SIG-M5 (cell line): Measurements from ENCODE around the gene DDX20.
"Not testable (repeated sequence)": the region's sequence is repeated elsewhere in the genome, so short reads cannot be mapped to it uniquely, and the experiment has no call there.

Source experiments
- DNase-seq: peaks from one replicate; lab custom pipeline; 2025; lab: John Stamatoyannopoulos, UW

The DDX20 gene

DNA sequence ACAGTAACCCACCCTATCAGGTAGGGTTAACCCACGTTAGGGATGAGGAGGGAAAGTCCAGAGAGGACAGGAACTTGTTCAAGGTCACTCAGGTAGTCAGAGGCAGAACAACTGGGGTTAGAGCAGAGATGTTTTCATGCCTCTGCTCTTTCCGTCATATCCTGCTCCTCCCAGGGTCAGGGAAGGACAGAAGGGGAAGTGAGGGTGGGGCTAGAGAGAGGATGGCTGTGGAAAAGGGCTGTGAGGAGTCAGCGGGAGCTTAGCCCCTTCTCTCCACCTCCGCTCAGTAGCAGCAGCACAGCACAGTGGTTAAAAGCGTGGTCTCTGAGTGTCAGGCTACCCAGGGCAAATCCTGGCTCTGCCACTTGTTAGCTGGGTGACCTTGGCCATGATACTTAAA, 36.5 kb downstream of the DDX20 start:
- no peak for DNase-seq

DNA sequence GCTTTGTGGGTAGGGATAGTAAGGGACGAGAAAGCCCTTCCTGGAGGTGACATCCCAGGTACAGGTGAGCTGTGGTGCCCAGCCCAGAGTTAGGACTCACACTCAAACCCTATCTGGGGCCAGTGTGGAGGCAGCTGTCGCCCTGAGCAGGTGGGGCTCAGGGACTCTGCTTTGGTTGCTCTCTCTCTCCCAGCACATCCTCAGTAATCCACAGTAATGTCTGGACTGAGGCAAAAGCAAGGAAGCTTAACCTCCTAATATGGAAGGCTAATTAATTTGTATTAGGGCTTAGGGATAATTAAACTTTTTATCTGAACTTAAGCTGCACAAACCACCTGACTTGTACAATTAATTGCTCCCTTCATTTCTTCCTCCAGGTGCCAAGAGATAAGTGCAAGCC, 38.2 kb downstream of the DDX20 start:
- DNase-seq, result no peak

DNA sequence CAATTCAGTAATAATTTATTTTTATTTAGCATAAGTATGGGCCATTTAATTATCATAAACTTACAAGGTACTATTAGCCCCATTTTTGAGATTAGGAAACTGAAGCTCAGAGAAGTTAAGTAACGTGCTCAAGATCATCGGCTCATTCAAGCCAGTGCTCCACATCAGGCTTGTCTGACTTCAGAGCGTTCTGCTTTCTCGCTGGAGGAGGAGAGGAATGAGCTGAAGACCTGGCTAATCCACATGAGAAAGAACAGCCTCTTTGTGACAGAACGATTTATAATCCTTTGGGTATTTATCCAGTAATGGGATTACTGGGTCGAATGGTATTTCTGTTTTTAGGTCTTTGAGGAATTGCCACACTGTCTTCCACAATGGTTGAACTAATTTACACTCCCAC, 39.7 kb downstream of the DDX20 start:
- no peak for DNase-seq

DNA sequence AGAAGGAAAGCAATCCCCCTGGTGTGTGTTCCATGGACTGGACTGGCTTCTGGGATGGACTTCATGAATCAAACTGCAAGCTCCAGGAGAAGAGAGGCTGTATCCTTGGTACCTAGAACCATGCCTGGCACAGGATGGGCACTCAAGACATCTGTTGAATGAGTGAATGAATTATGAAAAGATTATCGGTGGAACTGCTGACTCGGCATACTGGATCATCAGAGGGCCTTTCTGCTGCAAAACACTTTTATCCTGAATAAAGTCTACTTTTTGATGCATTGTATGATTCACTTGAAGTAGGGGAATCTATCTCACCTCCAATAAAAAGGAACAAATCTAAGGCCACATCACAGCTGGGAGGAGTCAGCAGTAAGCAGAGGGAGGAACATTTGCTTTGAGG, 42.9 kb downstream of the DDX20 start:
- DNase-seq, result no peak

DNA sequence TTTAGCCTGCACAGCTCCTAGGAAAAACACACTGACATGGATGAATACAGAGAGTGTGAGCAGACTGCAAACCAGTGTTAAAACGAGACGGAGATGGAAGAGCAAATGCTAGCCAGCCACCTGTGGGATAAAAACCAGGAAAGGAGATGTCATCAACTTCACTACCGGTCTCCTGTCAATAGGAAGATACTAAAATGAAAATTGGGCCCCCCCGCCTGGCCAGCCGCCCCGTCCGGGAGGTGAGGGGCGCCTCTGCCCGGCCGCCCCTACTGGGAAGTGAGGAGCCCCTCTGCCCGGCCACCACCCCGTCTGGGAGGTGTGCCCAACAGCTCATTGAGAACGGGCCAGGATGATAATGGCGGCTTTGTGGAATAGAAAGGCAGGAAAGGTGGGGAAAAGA, 44.0 kb downstream of the DDX20 start:
- not testable (repeated sequence) for DNase-seq

DNA sequence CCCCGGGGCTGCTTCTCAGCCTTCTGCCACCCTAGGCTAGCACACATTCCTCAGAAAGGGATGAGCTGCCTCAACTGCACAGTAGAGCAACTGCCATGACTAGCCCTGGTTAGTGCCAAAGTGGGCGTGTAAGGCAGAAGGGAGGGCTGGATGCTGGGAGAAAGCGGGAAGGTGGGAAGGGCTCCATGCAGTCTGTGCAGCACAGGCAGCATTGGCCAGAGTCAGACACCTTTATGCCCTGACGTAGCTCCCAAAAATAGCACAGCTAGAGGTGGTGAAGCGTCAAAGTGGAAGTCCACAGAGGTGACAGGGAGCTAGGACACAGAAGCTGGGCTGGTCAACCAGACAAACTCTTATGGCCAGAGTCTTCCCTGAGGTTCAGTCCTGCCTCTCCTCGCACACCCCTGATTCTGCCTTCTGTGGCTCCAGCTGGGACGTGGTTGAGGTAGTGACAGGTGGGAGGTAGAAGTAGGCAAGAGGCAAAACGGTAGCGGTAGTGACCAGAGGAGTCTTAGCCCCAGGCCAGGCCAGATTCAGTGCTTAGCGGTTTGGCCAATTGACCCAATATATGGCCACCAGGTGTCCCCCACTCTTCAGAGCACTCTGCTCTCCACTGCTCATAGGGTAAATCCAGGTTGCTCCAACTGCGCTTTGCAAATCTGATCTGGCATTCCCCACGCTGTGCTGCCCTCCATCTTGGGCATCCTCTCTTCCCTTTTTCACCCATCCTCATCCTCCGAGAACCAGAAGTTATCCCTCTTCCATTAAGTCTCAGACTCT, 45.6 kb downstream of the DDX20 start:
- no peak for DNase-seq

DNA sequence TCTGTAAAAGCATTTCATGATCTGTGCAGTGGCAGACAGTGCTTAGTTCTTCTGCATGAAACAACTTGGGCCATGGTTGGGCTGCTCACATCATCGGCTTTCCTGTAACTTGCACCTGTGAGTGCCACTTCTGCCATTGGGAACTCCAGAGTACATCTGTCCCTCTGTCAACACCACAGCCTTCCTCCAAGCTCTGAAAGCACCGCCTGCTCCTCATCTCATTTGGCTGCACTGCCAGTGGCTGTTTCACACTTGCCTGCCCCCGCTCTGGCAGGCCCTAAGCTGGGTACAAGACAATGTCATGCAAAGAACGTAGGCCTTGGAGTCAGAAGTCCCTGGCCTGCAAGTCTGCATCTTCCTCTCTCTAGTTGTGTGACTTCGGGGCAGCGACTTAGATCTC, 46.4 kb downstream of the DDX20 start:
- no peak for DNase-seq

DNA sequence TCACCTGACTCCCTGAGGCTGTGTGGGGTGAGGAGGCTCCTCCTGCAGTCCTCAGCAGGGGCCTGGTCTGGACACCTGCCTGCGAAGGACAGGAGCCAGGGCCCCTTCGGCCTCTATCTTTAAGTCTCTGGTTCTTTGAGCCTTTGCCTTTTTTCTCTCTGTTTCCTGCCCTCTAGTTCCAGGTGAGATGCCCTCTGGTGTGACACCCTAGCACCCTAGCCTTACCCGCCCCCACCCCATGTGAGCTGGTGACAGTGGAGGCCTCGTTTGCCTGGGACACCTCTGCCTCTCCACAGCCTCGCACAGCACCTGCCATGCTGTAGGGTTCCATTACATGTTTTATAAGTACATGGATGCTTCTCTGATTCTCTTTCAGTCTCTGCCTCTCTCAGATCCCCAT, 47.3 kb downstream of the DDX20 start:
- no peak for DNase-seq

DNA sequence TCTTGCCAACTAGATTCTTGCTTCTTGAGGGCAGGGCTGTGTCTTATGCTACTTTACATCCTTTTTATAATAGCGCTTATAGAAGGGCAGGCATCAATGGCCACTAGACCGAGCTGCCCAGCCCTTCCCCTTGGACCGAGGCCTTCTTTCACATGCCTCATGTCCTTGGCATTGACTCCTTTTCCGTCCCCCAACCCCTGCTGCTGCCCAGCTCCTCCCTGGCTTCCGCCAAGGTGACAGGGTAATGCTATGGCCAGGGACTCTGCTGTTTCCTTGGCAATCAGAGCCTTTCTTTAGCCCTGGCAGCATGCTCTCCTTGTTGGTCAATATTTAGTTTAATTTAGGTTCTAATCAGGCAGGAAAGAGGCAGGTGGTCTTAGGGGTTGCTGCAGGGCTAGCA, 48.2 kb downstream of the DDX20 start:
- no peak for DNase-seq

DNA sequence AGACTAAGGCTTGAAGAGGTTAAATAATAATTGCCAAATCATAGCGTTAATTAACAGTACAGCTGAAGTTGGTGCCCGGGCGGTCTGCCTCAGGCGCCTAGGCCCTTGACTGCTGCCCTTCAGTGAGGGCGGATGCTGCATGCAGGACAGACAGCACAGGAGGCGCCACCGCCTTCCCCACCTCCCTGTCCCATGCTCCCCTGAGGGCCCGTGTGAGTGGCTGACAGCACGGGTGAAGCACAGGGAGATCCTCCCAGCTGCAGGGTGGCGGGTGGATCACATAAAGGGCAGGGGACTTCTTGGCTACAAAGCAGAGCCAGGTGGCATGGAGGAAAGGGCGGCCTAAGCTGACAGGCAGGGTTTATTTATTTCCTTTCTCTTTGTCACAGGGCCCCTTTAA, 49.1 kb downstream of the DDX20 start:
- DNase-seq, result no peak

DNA sequence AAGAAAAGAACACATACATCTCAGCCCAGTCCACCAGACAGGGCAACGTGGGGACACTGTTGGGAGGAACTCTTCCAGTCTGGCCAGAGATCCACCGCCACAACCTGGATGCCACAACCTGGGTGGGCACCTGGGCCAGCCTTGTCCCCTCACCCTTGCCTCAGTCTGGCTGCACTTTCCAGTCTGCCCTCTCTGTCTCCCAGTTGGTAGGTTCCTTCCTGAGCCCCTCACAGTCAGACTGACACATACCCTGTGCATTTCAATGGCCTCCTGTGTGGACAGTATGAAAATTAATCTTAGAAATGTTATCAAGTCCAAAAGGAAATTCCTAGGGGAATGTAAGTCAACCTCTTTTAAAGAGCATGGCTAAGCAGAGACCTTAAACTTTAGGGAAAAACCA, 49.5 kb downstream of the DDX20 start:
- no peak for DNase-seq

DNA sequence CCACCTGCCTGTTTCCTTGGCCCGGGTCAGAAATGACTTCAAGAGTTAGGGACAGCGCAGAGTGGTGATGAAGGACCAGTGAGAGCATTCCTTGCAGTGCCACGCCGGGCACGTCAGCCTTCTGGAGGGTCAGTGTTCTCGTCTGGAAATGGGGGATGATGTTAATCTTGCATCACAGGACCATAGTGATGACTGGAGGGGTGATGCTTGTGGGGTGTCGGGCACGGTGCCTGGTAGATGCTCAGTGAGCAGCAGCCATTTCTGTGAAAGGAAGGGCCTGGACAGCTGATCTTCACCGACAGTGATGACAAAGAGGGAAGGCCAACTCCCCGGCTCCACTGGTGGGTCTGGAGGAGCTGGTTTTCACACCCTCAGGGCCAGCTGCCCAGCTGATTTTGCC, 56.2 kb downstream of the DDX20 start:
- no peak for DNase-seq

DNA sequence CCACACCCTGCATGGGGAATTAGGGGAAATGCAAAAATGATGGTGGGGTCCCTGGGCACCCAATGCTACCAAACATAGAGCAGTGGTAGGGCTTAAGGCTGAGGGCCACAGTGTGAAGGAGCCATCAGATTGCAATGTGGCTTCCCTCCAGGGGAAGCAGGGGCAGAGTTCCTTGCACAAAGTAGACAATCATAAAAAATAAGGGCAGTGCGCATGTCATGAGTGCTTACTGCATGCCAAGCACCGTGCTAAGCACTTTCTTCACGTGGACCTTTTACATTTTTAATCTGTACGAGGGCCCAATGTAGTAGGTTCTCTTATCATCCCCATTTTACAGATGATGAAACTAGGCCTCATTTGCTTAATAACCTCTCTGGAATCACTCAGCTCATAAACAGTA, 56.6 kb downstream of the DDX20 start:
- DNase-seq, result no peak

DNA sequence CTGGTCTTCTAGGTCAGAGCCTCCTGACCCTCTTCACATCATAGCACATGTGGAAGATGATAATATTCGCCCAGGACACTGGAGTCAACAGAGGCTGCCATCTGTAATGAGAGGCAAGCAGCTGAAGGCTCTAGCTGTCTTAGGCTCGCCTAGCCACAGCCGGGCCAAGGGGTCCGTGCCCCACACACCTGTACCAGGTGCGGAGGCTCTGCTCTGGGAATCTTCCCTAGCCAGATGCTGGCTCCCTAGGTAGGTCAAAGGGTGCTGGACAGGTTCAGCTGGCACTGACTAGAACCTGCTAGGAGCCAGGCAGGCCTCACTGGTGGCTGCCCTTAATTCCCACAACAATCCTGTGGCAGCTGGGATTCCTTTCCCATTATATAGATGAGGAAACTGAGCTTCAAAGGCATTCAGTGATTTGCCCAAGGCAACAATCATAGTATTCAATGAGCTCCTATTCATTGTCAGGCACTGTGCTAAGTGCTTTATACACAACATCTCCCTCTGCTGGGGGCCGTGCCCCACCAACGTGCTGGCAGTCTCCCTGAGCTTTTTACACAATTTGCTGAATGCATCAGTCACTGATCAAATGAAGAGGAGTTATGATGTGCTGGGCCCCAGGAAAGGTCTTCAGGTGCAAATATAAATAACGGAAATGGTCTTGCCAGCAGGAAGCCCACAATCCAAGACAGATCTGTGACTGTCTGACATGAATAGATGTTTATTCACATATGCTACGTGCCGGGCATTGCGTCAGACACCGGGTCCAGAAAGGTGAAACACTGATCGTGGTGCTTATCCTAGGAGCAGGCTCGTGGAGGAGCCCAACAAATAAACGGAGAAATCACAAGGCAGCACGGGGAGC, 58.0 kb downstream of the DDX20 start:
- no peak for DNase-seq

DNA sequence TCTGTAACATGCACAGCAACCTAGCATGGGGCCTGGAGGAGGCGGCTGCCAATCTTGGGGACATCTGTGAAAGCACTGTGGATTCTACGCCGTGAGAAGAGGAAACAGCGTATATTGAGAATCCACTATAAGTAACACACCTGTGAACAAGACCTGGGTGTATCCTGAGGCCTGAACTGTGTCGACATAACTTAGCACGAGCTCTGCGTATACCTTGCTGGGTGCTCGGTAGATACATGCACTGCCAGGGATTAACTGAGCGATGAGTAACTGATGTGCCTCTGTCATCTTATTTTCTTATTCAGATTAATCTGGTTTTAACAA, 58.6 kb downstream of the DDX20 start:
- no peak for DNase-seq

DNA sequence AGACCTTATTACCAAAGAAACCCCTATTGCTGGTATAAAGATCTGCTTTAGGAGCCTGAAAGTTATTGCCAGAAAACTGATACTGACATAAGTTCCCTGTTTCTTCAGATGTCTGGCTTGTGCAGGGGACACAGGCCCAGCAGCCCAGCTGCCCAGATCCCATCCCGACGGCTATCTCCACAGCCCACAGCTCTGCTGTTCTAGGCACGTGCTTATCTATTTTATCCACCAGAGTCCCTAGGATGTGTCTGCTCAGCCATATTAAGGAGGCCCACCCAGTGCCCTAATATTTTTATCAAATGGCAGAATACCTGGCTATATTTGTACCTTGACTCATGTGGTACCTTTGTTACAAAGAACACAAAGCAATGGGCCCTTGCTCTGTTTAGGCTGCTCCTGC, 58.9 kb downstream of the DDX20 start:
- DNase-seq, result no peak
